Stimulated activated CD4-positive, alpha-beta T cell treated with anti-CD3 and anti-CD28 coated beads, Interleukin-4, amount 100 ng/mL, for 1 hour (primary cell): ENCODE results near the gene EYA4.

Source experiments
- DNase-seq: peaks from one replicate; pipeline ENCODE4 v3.0.0-alpha.2; 2020

EYA4 gene

GRCh38 chr6:133297657-133298056 is 56.5 kb downstream of the EYA4 start:
- DNase-seq = no peak

- no peak for DNase-seq
Measured at GRCh38 chr6:133298335-133298734, 57.2 kb downstream of the EYA4 start.

DNA sequence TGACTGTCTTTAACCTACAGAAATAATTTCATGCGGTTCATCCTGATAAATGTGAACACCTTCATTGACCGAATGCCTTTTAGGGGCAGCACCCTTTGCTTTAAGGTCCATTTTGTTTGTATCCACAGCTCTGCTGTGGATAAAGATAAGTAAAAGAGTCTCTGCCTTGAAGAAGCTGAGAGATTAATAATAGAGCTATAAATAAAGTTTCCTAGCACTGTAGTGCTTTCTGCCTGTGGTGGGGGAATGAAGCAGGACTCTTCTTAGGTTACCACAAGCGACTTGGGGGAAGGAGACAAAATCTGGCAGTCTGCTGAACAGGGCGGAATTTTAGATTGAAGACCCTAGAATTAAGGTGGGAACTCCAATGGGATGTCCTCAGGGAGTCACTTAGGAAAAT is 57.6 kb downstream of the EYA4 start:
- no peak for DNase-seq

DNA sequence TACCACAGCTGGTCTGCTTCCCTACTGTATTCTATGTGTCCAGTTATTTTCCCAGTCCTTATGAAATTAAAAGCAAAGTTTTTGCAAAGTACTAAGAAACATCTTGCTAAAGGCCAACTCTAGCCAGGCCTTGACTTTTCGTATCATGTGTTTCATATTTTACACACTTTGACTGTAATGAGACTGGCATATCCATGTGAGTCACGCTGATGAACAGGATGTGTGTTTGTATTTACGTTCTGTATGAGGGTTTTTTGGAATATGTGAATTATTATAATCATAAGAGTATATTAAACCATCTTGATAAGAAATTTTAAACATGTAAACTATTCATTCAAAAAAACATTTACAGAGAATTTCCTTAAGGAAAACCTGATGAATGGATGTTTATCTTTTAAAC is 59.7 kb downstream of the EYA4 start:
- no peak for DNase-seq

DNA sequence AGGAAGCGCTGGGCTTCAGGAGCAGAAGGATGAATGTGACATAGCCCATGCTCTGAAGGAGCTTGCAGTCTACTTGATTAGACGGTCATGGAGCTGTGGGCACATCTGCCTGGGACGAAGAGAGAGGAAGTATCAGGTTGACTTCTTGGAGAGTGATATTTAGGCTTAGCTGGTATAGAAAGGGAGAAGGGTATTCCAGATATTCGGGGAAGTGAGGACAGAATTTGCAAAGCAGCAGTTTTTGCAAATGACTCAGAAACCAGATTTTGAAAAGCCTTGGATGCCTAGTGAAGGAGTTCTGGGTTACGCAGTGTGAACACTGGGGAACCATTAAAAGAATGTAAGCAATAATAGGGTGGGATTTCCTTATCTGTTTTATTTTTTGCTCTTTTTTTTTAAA is 60.7 kb downstream of the EYA4 start:
- no peak for DNase-seq

DNA sequence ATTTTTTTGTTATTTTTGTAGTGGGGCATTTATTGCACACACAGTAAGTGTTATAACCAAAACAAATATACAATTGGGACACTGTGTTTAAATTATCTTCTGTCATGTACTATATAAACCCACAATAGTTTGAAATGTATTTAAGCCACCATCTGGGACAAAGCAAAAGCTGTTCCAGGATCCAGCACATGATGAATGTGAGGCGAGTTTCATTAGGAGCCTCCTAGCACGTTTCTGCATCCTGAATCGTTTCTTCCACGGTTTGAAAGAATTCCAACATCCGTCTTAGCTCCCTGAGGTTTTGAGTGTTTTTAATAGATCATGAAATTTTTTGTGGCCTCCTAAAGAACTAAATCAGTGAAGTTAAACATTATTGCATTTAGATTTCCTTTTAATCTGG is 65.8 kb downstream of the EYA4 start:
- no peak for DNase-seq

DNA sequence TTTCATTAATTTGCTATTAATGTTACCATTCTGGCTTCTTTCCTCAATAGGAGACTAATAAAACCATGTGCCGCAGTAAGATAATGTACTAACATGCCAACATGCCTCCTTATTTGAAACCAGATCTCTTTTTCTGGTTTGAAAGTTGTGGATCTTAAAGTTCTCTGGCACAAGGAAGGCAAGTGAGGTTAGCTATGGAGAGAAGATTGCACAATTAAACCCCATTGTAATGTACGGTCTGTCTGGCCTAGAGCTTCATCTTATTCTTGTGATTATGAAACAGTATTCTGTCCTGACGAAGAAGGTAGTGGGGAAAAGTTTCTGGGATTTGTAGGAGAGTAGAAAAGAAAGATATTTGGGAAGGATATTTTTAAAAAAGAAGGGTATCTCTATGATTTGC is 68.4 kb downstream of the EYA4 start:
- no peak for DNase-seq

DNA sequence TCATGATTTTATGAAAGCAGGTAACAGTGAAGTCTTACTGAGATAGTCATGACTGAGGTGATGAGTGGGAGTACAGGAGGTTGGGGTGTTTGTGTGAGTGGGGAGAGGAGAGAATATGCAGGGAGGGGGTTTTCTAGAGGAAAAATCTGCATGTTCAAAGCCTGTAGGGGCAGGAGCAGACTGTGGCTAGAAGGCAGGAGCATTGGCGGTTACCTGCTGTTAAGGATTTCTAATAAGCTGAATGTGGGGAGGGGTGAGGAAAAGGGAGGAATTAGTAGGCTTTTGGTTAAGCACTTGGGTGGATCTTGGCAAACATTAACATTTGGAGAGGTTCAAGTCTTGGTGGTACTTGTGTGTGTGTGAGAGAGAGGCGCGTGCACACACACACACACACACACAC is 70.8 kb downstream of the EYA4 start:
- no peak for DNase-seq

GRCh38 chr6:133313068-133313467 is 71.9 kb downstream of the EYA4 start:
- no peak for DNase-seq

DNA sequence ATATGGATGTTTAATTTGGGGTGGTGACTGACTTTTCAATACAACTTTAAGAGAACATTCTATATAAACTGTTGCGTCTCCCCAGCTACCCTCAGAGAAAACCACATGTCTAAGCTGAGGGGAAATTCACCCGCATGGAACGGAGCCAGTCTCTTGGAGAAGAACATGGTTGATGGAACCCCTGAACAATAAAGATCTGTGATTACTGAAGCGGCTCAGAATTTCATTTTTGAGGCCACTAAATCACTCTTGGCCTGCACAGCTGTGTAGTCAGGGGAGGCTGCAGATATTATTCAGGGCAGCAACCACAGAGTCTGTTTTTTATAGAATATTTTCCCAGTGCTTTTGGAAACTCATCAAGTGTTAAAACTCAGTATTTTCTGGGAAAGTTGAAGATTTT is 73.8 kb downstream of the EYA4 start:
- no peak for DNase-seq

GRCh38 chr6:133315811-133316210 is 74.7 kb downstream of the EYA4 start:
- no peak for DNase-seq

DNA sequence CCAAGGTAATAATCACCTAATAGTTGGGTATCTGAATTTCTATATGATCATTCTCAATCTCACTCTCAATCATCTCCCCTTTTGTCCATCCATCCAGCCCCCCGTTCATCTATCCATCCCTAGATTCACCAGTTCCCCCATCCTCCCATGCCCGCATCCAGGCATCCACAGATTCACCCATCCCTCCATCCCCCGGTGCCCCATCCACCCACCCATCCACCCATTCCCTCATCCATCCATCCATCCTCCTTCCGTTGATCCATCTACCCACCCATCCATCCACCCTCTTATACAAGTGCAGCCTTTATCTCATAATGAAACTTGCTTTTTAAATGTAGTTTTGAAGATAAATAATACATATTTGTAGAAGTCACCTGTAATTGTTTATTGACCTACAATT is 76.5 kb downstream of the EYA4 start:
- no peak for DNase-seq

GRCh38 chr6:133326584-133326983 is 85.4 kb downstream of the EYA4 start:
- DNase-seq = no peak

GRCh38 chr6:133333852-133334251 is 92.7 kb downstream of the EYA4 start:
- DNase-seq = no peak

GRCh38 chr6:133337308-133337707 is 96.2 kb downstream of the EYA4 start:
- no peak for DNase-seq

- DNase-seq = no peak
Measured at GRCh38 chr6:133339543-133340384, 98.6 kb downstream of the EYA4 start.

- no peak for DNase-seq
Measured at GRCh38 chr6:133340557-133340956, 99.4 kb downstream of the EYA4 start.

DNA sequence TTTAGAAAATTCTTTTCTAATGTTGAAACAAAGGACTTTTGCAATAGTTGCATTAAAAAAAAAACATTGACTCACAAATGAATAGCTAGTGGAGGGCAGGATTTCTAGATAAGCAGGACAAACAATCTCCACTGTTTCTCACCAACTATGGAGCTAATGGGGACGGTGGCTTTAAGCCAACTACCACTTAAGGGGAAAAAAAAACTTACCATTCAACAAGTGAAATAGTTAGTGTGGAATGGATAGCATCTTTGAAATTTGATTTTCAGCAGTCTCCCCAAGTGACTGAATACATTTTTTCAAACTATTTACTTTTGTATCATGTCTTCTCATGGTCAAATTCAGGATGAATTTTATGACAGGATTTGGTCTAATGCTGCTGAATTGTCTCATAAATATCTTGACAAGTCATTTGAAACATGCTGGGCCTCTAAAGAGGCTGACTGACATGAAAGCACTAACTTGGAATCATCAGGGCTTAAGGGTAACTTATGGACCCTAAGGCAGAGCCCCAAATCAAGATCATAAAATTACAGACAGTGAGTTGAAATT is 100.5 kb downstream of the EYA4 start:
- DNase-seq = no peak

DNA sequence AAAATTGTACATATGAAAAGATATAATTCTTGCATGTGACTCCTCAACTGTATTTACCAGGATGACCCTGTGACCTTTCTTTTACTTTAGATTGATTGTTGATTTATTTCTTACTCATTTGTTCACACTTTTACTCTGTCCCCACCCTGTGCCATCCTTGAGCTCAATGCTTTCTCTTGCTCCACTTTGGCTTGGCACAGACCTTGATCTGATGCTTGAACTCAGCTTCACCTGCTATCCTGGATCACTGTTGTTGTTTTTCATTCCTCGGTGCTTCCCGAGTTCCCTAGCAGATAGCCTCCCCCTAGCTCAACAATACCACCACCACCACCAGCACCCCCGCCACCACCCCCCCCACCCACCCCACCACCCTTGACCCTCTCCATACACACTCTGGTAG is 102.1 kb downstream of the EYA4 start:
- DNase-seq = no peak

GRCh38 chr6:133348846-133349245 is 107.7 kb downstream of the EYA4 start:
- DNase-seq = no peak

DNA sequence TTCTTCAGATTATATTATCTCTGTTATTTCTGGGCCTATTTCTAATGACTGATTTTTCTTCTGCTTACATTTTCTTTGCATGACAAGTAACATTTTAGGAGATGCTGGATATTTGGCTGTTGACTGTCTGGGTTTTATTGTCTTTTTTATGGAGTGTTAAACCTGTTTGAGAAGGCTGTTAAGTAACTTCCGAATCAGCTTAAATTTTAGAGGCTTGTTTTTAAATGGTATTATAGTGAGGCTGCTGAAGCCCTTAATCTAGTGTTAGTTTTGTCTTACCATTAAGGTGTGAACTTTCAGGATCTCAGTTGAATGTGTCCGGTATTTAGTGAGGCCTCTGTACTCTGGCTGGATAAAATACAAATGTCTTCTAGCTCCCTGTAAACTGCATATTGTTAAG is 109.8 kb downstream of the EYA4 start:
- no peak for DNase-seq

GRCh38 chr6:133352046-133352445 is 110.9 kb downstream of the EYA4 start:
- DNase-seq = no peak

DNA sequence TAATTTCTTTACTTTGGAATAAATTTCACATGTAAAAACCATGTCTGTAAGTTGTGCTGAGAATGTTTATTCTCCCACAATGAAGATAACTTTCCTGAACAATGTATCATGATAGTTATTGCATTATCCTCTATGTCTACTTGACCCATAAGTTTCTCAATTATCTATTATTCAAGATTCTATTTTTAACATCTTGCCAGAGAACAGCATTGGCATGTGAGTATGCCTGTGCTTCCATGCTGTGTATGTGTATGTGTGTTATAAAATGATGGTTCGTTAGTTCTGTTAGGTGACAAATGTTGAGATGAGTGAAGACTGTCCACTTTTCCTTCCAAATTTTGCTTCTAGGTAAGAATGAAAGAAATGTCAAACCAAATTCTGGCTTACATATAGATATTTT is 111.9 kb downstream of the EYA4 start:
- no peak for DNase-seq

- DNase-seq = no peak
Measured at GRCh38 chr6:133355922-133356321, 114.8 kb downstream of the EYA4 start.

GRCh38 chr6:133358574-133359150 is 117.5 kb downstream of the EYA4 start:
- DNase-seq = no peak
